Uterus (tissue), 4 donors: ENCODE data around the gene HCST. TPM values are rescaled to one million over a fixed set of nuclear protein-coding genes. Genes with fewer than 3 reads are reported as not detected.
A peak's percentile ranks its signal among the peaks of the same experiment; 100 is the strongest.

Experiments
- DNase-seq, 2 donors: peaks; one replicate each; pipeline ENCODE4 v3.0.0-alpha.2; 2019 to 2020
- H3K27ac ChIP-seq, 2 donors: fragments of 200-600 bp; sonication (generic); 1 replicate in 1 of 2; 2 replicates in 1 of 2; pipeline ENCODE4 v1.5.1; 2016 to 2018
- H3K27me3 ChIP-seq, 2 donors: fragments of 200-600 bp; sonication (generic); one replicate each; pipeline ENCODE4 v1.5.1; 2018 to 2019; ENCODE audit warnings: control low read depth in 1 of 2
- H3K36me3 ChIP-seq, 2 donors: fragments of 200-600 bp; sonication (generic); one replicate each; pipeline ENCODE4 v1.5.1; 2019; ENCODE audit warnings: control low read depth in 1 of 2
- H3K4me1 ChIP-seq, 2 donors: fragments of 200-600 bp; sonication (generic); one replicate each; pipeline ENCODE4 v1.5.1; 2018 to 2019; ENCODE audit warnings: control low read depth in 1 of 2
- H3K4me3 ChIP-seq, 2 donors: fragments of 200-600 bp; sonication (generic); 1 replicate in 1 of 2; 2 replicates in 1 of 2; pipeline ENCODE4 v1.5.1; 2018 to 2019; ENCODE audit warnings: mild to moderate bottlenecking in 1 of 2
- H3K9me3 ChIP-seq, 2 donors: fragments of 200-600 bp; sonication (generic); one replicate each; pipeline ENCODE4 v1.5.1; 2019; ENCODE audit warnings: control low read depth in 1 of 2
- POLR2A ChIP-seq, 2 donors: fragments of 450-650 bp; IDR thresholded peaks; one replicate each; pipeline ENCODE4 v1.6.1; 2016; ENCODE audit warnings: antibody characterized with exemption in 2 of 2, mild to moderate bottlenecking in 1 of 2, moderate library complexity in 1 of 2
- intact Hi-C: fragments of 100-400 bp; cut with DNase I; formaldehyde crosslinking; loops from one replicate; pipeline ENCODE4 v1.15.1; 2023; ENCODE audit warnings: low total_unique reads
- total RNA-seq, 4 donors: library from RNA; depleted of rRNA in 3 of 4; stranded (reverse); fragments of >200 nt in 3 of 4; gene quantifications; one replicate each; pipeline versions ENCODE4 v1.1.0 to v1.2.4, GENCODE V29; 2014 to 2023
- TF ChIP-seq, protein P1 (sequence below), 4 experiments: fragments of 200-600 bp in 2 of 4; fragments of 450-650 bp in 2 of 4; sonication (generic) in 2 of 4; IDR thresholded peaks; one replicate each; pipeline ENCODE4 v1.5.1; 2016 to 2019; ENCODE audit warnings: antibody characterized with exemption in 4 of 4, mild to moderate bottlenecking in 2 of 4, moderate library complexity in 1 of 4
- donor health status: DM: yes; HTN: yes; CAD: no.

The HCST gene
- total RNA-seq, 4 donors from 2014 or later, result 1.6 to 47.1 (median 4.5) TPM; not detected in 1

DNA sequence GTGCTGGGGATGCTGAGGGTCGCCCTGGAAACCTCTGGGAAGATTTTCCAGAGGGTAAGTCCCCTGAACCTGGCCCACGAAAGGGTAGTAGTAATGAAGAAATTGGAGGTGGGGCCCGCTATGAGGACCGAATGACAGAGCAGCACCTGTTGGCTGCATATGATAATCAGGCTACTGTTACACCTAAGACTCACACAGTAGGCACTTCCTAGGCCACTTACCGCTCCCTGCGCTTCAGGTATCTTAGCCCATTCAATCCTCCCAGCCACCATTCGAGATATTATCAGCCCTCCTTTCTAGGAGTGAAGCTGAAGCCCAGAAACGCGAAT is 29.5 kb downstream of the HCST start:
- Histone ChIP-seq H3K4me3 (peak overlapping the region in 1 of 2 donors; percentile 1), H3K27me3 (no peaks in the 10 kb centered on the region), H3K4me1 (peaks cover 0 to 5% of the 10 kb centered on the region in 2 donors), H3K9me3 (no peaks in the 10 kb centered on the region), H3K27ac (no peak overlapping the region), H3K36me3 (no peaks in the 10 kb centered on the region)
- no peak for DNase-seq
- intact Hi-C loops, result loop anchor here (10.0 kb wide), 2 partner anchors 47 to 147 kb away; no protein-coding TSS in a partner anchor
- TF ChIP-seq POLR2A (IDR thresholded peaks at IDR 0.05), result no peak
- TF ChIP-seq, protein P1, sequence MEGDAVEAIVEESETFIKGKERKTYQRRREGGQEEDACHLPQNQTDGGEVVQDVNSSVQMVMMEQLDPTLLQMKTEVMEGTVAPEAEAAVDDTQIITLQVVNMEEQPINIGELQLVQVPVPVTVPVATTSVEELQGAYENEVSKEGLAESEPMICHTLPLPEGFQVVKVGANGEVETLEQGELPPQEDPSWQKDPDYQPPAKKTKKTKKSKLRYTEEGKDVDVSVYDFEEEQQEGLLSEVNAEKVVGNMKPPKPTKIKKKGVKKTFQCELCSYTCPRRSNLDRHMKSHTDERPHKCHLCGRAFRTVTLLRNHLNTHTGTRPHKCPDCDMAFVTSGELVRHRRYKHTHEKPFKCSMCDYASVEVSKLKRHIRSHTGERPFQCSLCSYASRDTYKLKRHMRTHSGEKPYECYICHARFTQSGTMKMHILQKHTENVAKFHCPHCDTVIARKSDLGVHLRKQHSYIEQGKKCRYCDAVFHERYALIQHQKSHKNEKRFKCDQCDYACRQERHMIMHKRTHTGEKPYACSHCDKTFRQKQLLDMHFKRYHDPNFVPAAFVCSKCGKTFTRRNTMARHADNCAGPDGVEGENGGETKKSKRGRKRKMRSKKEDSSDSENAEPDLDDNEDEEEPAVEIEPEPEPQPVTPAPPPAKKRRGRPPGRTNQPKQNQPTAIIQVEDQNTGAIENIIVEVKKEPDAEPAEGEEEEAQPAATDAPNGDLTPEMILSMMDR (IDR thresholded peaks at IDR 0.05), result no peak

DNA sequence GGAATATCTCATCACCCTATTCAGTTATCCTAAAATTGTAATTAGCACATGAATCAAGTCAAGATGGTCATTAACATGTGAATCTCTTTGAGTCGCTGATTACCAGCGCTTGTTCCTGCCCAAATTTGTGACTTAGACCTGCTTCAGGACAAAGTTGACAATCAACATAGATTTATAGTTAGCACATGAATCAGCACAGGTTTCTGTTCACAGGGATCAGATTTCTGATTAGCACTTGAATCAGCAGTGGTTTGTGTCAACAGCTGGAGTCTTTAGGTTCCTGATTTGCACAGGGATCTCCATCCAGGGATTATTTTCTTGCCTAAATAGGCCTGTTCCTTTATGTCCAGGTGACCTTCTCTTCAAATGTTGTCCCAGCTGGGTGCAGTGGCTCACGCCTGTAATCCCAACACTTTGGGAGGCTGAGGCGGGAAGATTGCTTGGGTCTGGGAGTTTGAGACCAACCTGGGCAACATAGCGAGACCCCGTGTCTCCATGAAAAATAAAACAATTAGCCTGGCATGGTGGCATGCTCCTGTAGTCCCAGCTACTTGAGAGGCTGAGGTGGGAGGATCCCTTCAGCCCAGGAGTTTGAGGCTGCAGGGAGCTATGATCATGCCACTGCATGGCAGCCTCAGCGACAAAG is 30.1 kb downstream of the HCST start:
- Histone ChIP-seq H3K4me3 (no peak overlapping the region), H3K9me3 (no peaks in the 10 kb centered on the region), H3K36me3 (no peaks in the 10 kb centered on the region), H3K27ac (no peak overlapping the region), H3K4me1 (peaks cover 0 to 5% of the 10 kb centered on the region in 2 donors), H3K27me3 (no peaks in the 10 kb centered on the region)
- TF ChIP-seq POLR2A (IDR thresholded peaks at IDR 0.05), result no peak
- TF ChIP-seq, protein P1 (IDR thresholded peaks at IDR 0.05), result no peak
- no peak for DNase-seq
- intact Hi-C loops, result loop anchor here (10.0 kb wide), 2 partner anchors 48 to 148 kb away; no protein-coding TSS in a partner anchor

DNA sequence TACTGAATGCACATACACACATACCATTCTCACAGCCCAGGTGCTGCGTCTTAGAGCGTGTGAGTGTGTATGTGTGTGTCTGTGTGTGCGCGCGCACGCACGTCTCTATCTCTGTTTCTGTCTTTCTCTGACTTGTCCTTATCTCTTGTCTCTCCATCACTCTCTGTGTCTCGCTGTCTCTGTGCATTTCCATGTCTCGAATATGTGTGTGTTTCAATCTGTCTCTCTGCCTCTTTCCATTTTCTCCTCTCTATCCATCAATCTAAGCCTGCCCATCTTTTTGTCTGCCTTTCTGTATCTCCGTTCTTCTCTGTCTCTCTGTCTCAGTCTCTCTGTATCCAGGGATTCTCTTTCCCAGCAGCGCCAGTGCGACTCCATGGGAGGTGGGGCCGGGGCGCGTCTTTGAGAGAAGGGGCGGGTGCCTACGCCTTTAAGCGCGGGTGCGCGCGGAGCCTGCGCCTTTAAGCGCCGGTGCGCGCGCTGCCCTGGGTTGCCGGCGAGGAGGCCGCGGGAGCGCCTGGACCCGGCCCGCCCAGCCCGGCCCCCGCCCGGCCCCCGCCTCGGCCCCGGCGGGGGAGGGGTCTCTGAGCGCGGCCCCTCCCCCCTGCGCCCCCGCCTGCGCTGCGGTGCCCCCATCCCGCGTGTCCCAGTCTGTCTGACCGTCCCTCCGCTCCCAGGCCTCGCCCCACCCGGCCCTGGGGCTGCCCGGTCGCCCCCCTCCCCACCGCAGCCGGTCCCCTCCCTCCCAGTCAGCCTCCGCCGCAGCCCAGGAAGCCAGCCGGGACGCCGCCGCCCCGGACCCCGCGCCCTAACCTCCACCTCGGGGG is 33.8 kb downstream of the HCST start, which contains the start of gene LRFN3:
Gene LRFN3, plus strand, starts transcription at position 464 of the 827 bp plus-strand sequence. CDS start 3,052 bp downstream, outside the sequence.
- H3K27ac ChIP-seq, result peak within 1 kb of the TSS; percentile 84 to 90
- peaks cover 0 to 5% of the 10 kb centered on the region in 2 donors for H3K4me1 ChIP-seq
- TF ChIP-seq, protein P1 (IDR thresholded peaks at IDR 0.05), result no peak
- peak in 1 of 2 donors; percentile 12 for TF ChIP-seq POLR2A (IDR thresholded peaks at IDR 0.05)
- peak within 1 kb of the TSS; percentile 31 to 69 for H3K4me3 ChIP-seq
- H3K36me3 ChIP-seq, result no peaks in the 10 kb centered on the region
- peak; percentile 75 to 78 for DNase-seq
- H3K9me3 ChIP-seq, result no peaks in the 10 kb centered on the region
- H3K27me3 ChIP-seq, result no peaks in the 10 kb centered on the region
- intact Hi-C loops, result loop anchor here (10.0 kb wide), 2 partner anchors 51 to 151 kb away; no protein-coding TSS in a partner anchor

DNA sequence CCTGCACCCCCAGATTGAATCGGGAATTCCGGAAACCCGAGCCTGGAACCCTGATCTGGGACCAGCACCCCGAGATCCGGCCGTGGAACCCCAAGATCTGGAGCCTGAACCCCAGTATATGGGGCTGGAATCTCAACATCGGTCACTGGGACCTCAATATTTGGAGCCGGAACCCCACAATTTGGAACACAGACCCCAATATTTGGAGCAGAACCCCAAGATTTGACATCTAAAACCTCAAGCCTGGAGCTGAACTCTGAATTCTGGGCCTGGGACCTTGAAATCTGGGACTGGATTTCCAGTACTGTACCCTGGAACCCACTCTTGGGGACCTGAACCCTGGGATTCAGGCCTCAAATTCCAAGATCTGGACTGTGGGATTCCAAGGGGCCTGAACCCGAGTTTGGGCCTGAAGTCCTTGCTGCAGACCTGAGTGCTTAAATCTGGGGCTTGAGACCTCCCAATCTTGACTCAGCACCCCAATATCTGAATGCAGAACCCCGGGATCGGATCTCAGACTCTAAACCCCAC is 34.5 kb downstream of the HCST start:
- Histone ChIP-seq H3K4me1 (peaks cover 0 to 5% of the 10 kb centered on the region in 2 donors), H3K36me3 (no peaks in the 10 kb centered on the region), H3K4me3 (peak overlapping the region; percentile 31 to 69), H3K9me3 (no peaks in the 10 kb centered on the region), H3K27me3 (no peaks in the 10 kb centered on the region), H3K27ac (peak overlapping the region; percentile 84 to 90)
- intact Hi-C loops, result loop anchor here (10.0 kb wide), 2 partner anchors 52 to 152 kb away; no protein-coding TSS in a partner anchor
- DNase-seq, result no peak
- no peak for TF ChIP-seq POLR2A (IDR thresholded peaks at IDR 0.05)
- TF ChIP-seq, protein P1 (IDR thresholded peaks at IDR 0.05), result no peak
